ENCODE data around the gene GPX3. TPM values are rescaled to one million over a fixed set of nuclear protein-coding genes. Genes with fewer than 3 reads are reported as not detected.

Gene GPX3
- total RNA-seq, 4 donors from 2014 or later = 399 to 695 (median 446) TPM

Other genes with a start within 250 kb of the GPX3 start
- 10 to 100 TPM in 2 of 4 donors, 1 to 10 TPM in 2; 6.2 to 17.6 (median 9.2) TPM for gene SMIM3, start 241.8 kb upstream of the GPX3 start, total RNA-seq
- under 1 TPM in 1 of 4 donors, not detected in 3; 0.19 TPM for gene IRGM, start 174.1 kb upstream of the GPX3 start, total RNA-seq
- gene ZNF300, start 115.6 kb upstream of the GPX3 start, total RNA-seq = 1 to 10 TPM in 3 of 4 donors, under 1 TPM in 1; 0.80 to 1.8 (median 1.4) TPM
- 100 to 1,000 TPM in 1 of 4 donors, 10 to 100 TPM in 3; 91.2 to 123 (median 98.1) TPM for gene TNIP1, start 60.4 kb downstream of the GPX3 start, total RNA-seq
- gene ANXA6, start 137.2 kb downstream of the GPX3 start, total RNA-seq = 10 to 100 TPM; 34.2 to 68.4 (median 43.3) TPM
- gene CCDC69, start 203.5 kb downstream of the GPX3 start, total RNA-seq = 10 to 100 TPM; 21.4 to 33.3 (median 24.2) TPM
- 100 to 1,000 TPM in 3 of 4 donors, 10 to 100 TPM in 1; 88.8 to 138 (median 123) TPM for gene GM2A, start 232.6 kb downstream of the GPX3 start, total RNA-seq